ENCODE results near the gene ASS1. TPM values are rescaled to one million over a fixed set of nuclear protein-coding genes. Genes with fewer than 3 reads are reported as not detected.
"Not testable (repeated sequence)": the region's sequence is repeated elsewhere in the genome, so short reads cannot be mapped to it uniquely, and the experiment has no call there.

The ASS1 gene
- total and polyA plus RNA-seq, 9 donors = 63.4 to 238 (median 87.0) TPM

DNA sequence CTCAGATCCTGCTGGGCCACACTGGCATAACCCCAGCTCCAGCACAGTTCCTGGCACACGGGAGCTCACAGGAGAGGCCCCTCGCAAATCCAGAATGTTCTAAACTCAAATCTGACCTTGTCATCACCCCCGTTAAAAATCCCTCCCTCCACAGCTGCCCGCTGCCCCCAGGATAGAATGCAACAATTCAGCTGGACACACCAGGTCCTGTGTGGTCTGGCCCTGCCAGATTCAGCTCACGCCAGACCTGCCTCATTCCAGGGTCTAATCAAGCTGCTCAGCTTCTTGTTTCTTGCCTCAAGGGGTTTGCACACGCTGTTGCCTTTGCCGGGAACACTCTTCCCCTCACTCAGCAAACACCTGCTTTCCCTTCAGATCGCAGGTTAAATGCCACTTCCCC lies 45.0 kb upstream of the ASS1 start:
- intact Hi-C loops (cut with DNase I) = no loop called here
- 60 to 74% (median 72%) methylated on average over 8 of the region's 8 CpGs for WGBS, 3 donors
- Histone ChIP-seq H3K27ac (no peak overlapping the region), H3K27me3 (no peaks in the 10 kb centered on the region), H3K36me3 (no peaks in the 10 kb centered on the region), H3K4me1 (ENCODE audit: insufficient read depth) (no peaks in the 10 kb centered on the region), H3K4me3 (no peak overlapping the region), H3K9me3 (no peaks in the 10 kb centered on the region)
- no peak for DNase-seq
- TF ChIP-seq POLR2A (IDR thresholded peaks at IDR 0.05) (no peak), CTCF (IDR thresholded peaks at IDR 0.05) (no peak), EP300 (IDR thresholded peaks at IDR 0.05) (no peak)

DNA sequence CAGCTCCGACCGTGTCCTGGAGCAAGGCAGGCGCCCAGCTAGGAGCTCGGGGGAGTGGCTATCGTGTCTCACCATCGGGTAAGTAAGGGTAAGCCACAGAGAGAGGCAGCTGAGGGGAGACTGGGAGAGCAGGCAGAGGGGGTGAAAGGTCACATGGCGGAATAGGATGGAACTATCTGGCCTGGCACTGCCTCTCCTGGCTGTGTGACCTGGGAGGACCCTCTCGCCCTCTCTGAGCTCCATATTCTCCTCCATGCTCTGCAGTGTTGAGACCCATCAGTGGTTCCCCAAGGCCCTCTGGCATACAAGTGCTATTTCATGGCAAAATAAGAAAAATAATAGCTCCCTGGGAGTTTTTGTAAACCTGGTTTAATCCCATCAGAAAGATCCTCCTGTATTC lies 43.9 kb upstream of the ASS1 start:
- intact Hi-C loops (cut with DNase I) = no loop called here
- DNase-seq = no peak
- H3K36me3 ChIP-seq = no peaks in the 10 kb centered on the region
- H3K27me3 ChIP-seq = no peaks in the 10 kb centered on the region
- TF ChIP-seq POLR2A (IDR thresholded peaks at IDR 0.05) (no peak), CTCF (IDR thresholded peaks at IDR 0.05) (no peak), EP300 (IDR thresholded peaks at IDR 0.05) (no peak)
- H3K27ac ChIP-seq = no peak overlapping the region
- no peak overlapping the region for H3K4me3 ChIP-seq
- H3K4me1 ChIP-seq (ENCODE audit: insufficient read depth) = no peaks in the 10 kb centered on the region
- H3K9me3 ChIP-seq = no peaks in the 10 kb centered on the region
- WGBS, 3 donors = 87 to 94% (median 90%) methylated on average over 8 of the region's 8 CpGs

DNA sequence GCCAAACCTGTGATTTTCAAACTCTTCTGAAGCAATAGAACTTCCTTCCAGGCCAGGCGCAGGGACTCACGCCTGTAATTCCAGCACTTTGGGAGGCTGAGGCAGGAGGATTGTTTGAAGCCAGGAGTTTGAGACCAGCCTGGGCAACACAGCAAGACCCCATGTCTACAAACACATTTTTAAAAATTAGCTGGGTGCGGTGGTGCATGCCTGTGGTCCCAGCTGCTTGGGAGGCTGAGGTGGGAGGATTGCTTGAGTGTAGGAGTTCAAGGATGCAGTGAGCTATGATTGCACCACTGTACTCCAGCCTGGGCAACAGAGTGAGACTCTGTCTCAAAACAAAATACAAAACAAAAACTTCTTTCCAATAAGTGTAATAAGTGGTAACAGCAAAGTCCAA lies 43.0 kb upstream of the ASS1 start:
- H3K4me3 ChIP-seq; H3K4me1 ChIP-seq (ENCODE audit: insufficient read depth); DNase-seq; H3K27ac ChIP-seq; H3K9me3 ChIP-seq; intact Hi-C loops (cut with DNase I); H3K36me3 ChIP-seq; H3K27me3 ChIP-seq: not testable (repeated sequence)
- WGBS, 3 donors = 86 to 92% (median 87%) methylated on average over 3 of the region's 3 CpGs

DNA sequence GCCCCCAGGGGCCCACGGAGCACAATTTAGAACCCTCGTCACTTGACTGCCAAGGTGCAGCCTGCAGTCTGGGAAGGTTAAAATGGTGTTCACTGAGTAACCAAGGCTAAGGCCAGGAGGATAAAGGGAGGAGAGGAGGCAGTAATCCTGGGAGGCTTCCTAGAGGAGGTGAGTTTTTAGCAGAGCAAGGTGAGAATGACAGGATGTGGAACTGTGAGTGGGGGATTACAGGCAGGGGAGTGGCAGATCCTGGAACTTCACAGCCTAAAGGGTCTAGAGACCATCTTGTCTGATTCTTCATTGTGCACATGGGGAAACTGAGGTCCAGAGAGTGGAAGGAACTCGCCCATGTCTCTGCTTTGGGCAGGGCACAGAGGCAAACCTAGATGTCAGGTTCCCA lies 42.5 kb upstream of the ASS1 start:
- Histone ChIP-seq H3K27me3 (no peaks in the 10 kb centered on the region), H3K9me3 (no peaks in the 10 kb centered on the region), H3K36me3 (no peaks in the 10 kb centered on the region), H3K27ac (no peak overlapping the region), H3K4me1 (ENCODE audit: insufficient read depth) (no peaks in the 10 kb centered on the region), H3K4me3 (no peak overlapping the region)
- 88 to 92% (median 90%) methylated on average over 3 of the region's 3 CpGs for WGBS, 3 donors
- TF ChIP-seq POLR2A (IDR thresholded peaks at IDR 0.05) (no peak), CTCF (IDR thresholded peaks at IDR 0.05) (no peak), EP300 (IDR thresholded peaks at IDR 0.05) (no peak)
- intact Hi-C loops (cut with DNase I) = no loop called here
- no peak for DNase-seq

- 76 to 83% (median 79%) methylated on average over 26 to 28 of the region's 28 CpGs for WGBS, 3 donors
- H3K36me3 ChIP-seq = no peaks in the 10 kb centered on the region
- intact Hi-C loops (cut with DNase I) = no loop called here
Measured at GRCh38 chr9:130402645-130403440, 41.9 kb upstream of the ASS1 start.

More at GRCh38 chr9:130402645-130403440, 41.9 kb upstream of the ASS1 start:
- no peak for DNase-seq
- Histone ChIP-seq H3K27me3 (no peaks in the 10 kb centered on the region), H3K9me3 (no peaks in the 10 kb centered on the region), H3K27ac (no peak overlapping the region), H3K4me1 (ENCODE audit: insufficient read depth) (no peaks in the 10 kb centered on the region), H3K4me3 (no peak overlapping the region)
- TF ChIP-seq EP300 (IDR thresholded peaks at IDR 0.05) (no peak), CTCF (IDR thresholded peaks at IDR 0.05) (no peak), POLR2A (IDR thresholded peaks at IDR 0.05) (no peak)
